ENCODE results near the gene PRR5. TPM values are rescaled to one million over a fixed set of nuclear protein-coding genes. Genes with fewer than 3 reads are reported as not detected.

Gene PRR5
- total RNA-seq, 1 donor from 2014 or later: 4.0 TPM

DNA sequence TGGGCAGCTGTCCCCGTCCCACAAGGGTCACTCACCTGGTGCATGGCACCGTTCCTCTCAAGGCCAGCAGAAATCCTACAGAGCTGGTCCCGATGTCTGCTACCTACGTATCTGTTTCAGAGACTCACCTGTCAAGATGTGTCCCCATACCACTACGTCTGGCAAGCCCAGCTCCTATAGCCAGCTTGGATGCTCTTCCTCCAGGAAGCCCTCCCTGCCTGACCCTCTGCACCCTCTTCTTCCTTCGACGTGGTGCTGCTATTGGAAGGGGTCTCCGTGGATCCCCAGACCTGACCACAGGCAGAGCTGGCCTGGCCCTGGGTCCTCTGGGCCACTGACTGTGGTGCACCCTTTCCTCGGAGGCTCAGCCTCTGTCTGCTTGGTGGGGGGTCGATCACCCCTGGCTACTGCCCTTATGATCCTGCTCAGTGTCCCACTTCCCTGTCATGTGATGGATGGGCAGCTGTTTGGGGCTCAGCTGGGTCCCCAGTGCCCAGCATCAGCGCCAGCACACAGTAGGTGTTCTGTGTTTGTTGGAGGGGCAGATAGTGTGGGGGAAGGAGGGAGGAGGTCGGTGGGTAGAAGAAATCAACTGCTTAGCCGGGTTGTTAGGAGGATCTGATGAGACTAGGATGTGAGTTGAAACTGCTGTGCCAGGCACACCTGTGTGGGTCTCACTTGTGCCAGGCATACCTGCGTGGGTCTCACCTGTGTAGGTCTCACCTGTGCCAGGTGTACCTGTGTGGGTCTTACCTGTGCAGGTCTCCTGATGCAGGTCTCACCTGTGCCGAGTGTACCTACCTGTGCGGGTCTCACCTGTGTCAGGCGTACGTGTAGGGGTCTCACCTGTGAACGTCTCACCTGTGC, 28.7 kb downstream of the PRR5 start:
- H3K9me3 ChIP-seq (ENCODE audit: low read depth): no peaks in the 10 kb centered on the region
- no peak overlapping the region for H3K4me3 ChIP-seq
- H2AFZ ChIP-seq (replicated peaks): no peak overlapping the region
- peaks cover 3% of the 10 kb centered on the region for H4K20me1 ChIP-seq (ENCODE audit: low read depth)
- Mint-ChIP-seq H3K27ac (no peak overlapping the region), H3K36me3 (no peaks in the 10 kb centered on the region), H3K4me1 (peaks cover 13% of the 10 kb centered on the region), H3K4me3 (no peak overlapping the region), H3K9me3 (no peaks in the 10 kb centered on the region), H3K27me3 (ENCODE audit: insufficient read depth, low read depth) (peaks cover 3% of the 10 kb centered on the region)
- TF ChIP-seq EZH2phosphoT487 (IDR thresholded peaks at IDR 0.05): no peak
- TF ChIP-seq, protein P1, sequence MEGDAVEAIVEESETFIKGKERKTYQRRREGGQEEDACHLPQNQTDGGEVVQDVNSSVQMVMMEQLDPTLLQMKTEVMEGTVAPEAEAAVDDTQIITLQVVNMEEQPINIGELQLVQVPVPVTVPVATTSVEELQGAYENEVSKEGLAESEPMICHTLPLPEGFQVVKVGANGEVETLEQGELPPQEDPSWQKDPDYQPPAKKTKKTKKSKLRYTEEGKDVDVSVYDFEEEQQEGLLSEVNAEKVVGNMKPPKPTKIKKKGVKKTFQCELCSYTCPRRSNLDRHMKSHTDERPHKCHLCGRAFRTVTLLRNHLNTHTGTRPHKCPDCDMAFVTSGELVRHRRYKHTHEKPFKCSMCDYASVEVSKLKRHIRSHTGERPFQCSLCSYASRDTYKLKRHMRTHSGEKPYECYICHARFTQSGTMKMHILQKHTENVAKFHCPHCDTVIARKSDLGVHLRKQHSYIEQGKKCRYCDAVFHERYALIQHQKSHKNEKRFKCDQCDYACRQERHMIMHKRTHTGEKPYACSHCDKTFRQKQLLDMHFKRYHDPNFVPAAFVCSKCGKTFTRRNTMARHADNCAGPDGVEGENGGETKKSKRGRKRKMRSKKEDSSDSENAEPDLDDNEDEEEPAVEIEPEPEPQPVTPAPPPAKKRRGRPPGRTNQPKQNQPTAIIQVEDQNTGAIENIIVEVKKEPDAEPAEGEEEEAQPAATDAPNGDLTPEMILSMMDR (IDR thresholded peaks at IDR 0.05): no peak
- no peak for TF ChIP-seq EZH2 (IDR thresholded peaks at IDR 0.05)
- H3K9ac ChIP-seq: no peak overlapping the region
- no peaks in the 10 kb centered on the region for H3K36me3 ChIP-seq
- DNase-seq (ENCODE audit: low spot score): no peak
- peaks cover 15% of the 10 kb centered on the region for H3F3A ChIP-seq (ENCODE audit: low read depth)
- H3K4me1 ChIP-seq: no peaks in the 10 kb centered on the region
- H3K27me3 ChIP-seq: no peaks in the 10 kb centered on the region
- no peak overlapping the region for H3K27ac ChIP-seq
- no peak overlapping the region for H3K4me2 ChIP-seq
- H3K79me2 ChIP-seq (ENCODE audit: low read depth): no peaks in the 10 kb centered on the region

DNA sequence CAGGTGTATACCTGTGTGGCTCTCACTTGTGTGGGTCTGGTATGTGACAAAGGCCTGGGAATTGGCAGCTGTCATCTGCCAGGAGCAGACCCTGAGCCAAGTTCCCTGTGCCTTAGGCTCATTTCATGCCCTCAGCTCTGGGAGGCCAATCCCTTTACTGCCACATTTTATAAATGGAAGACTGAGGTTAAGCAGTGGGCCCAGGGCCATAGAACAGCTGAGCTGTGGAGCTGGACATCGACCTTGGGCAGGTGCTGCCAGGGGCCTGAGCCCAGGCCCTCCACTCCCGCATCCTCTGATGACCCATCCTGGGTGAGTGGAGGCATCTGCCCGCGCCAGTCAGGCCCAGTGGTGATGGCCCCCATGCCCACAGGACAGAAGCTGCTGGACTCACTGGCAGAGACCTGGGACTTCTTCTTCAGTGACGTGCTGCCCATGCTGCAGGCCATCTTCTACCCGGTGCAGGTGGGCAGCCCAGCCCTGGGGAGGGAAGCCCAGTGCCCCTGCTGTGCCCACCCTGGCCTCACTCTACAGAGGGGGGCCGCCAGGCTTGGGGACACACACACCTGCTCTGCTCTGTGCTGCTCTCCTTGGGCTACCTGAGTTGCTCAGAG, 29.5 kb downstream of the PRR5 start:
- no peak overlapping the region for H3K4me2 ChIP-seq
- TF ChIP-seq EZH2phosphoT487 (IDR thresholded peaks at IDR 0.05) (no peak), EZH2 (IDR thresholded peaks at IDR 0.05) (no peak)
- TF ChIP-seq, protein P1 (IDR thresholded peaks at IDR 0.05): no peak
- H3K4me1 ChIP-seq: no peaks in the 10 kb centered on the region
- no peak overlapping the region for H3K4me3 Mint-ChIP-seq
- H3K36me3 Mint-ChIP-seq: no peaks in the 10 kb centered on the region
- H3K27ac ChIP-seq: no peak overlapping the region
- no peaks in the 10 kb centered on the region for H3K27me3 ChIP-seq
- no peaks in the 10 kb centered on the region for H3K9me3 Mint-ChIP-seq
- H3K9me3 ChIP-seq (ENCODE audit: low read depth): no peaks in the 10 kb centered on the region
- no peak overlapping the region for H2AFZ ChIP-seq (replicated peaks)
- H3K79me2 ChIP-seq (ENCODE audit: low read depth): no peaks in the 10 kb centered on the region
- H3K27me3 Mint-ChIP-seq (ENCODE audit: insufficient read depth, low read depth): peaks cover 5% of the 10 kb centered on the region
- H3K27ac Mint-ChIP-seq: peak overlapping the region; percentile 46
- H3F3A ChIP-seq (ENCODE audit: low read depth): peaks cover 15% of the 10 kb centered on the region
- H3K36me3 ChIP-seq: no peaks in the 10 kb centered on the region
- no peak overlapping the region for H3K9ac ChIP-seq
- peaks cover 3% of the 10 kb centered on the region for H4K20me1 ChIP-seq (ENCODE audit: low read depth)
- DNase-seq (ENCODE audit: low spot score): no peak
- H3K4me3 ChIP-seq: no peak overlapping the region
- H3K4me1 Mint-ChIP-seq: peaks cover 15% of the 10 kb centered on the region

DNA sequence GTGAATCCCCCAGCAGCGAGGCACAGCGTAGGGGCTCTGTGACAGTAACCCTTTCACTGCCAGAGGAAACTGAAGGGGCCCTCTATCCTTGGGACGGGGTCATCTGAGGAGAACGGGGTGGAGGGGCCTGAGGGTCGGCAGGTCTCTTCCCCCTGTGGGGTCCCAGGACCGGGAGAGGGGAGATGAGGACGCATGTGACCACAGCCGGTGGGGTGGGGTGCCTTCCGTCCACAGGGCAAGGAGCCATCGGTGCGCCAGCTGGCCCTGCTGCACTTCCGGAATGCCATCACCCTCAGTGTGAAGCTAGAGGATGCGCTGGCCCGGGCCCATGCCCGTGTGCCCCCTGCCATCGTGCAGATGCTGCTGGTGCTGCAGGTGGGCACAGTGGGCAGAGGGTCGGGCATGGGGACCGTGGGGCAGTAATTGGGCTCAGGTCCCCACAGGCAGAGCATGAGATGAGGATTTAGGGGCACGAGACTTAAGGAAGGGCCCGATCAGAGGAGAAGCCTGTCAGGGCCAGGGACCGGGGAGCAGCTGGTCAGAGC, 30.1 kb downstream of the PRR5 start:
- no peaks in the 10 kb centered on the region for H3K27me3 ChIP-seq
- H2AFZ ChIP-seq (replicated peaks): no peak overlapping the region
- H3K4me2 ChIP-seq: no peak overlapping the region
- DNase-seq (ENCODE audit: low spot score): no peak
- H4K20me1 ChIP-seq (ENCODE audit: low read depth): peaks cover 3% of the 10 kb centered on the region
- Mint-ChIP-seq H3K4me3 (no peak overlapping the region), H3K9me3 (no peaks in the 10 kb centered on the region), H3K27ac (peak overlapping the region; percentile 46), H3K36me3 (no peaks in the 10 kb centered on the region), H3K27me3 (ENCODE audit: insufficient read depth, low read depth) (peaks cover 5% of the 10 kb centered on the region), H3K4me1 (peaks cover 15% of the 10 kb centered on the region)
- H3K27ac ChIP-seq: no peak overlapping the region
- no peak overlapping the region for H3K4me3 ChIP-seq
- TF ChIP-seq EZH2 (IDR thresholded peaks at IDR 0.05) (no peak), EZH2phosphoT487 (IDR thresholded peaks at IDR 0.05) (no peak)
- TF ChIP-seq, protein P1 (IDR thresholded peaks at IDR 0.05): no peak
- H3F3A ChIP-seq (ENCODE audit: low read depth): peaks cover 15% of the 10 kb centered on the region
- H3K79me2 ChIP-seq (ENCODE audit: low read depth): no peaks in the 10 kb centered on the region
- no peaks in the 10 kb centered on the region for H3K9me3 ChIP-seq (ENCODE audit: low read depth)
- H3K9ac ChIP-seq: no peak overlapping the region
- no peaks in the 10 kb centered on the region for H3K36me3 ChIP-seq
- H3K4me1 ChIP-seq: no peaks in the 10 kb centered on the region
